H1 (cell line): ENCODE measurements around the gene C7orf57.

Source experiments
- EZH2 ChIP-seq: fragments of 200-600 bp; sonication (generic); IDR thresholded peaks from 2 replicates; pipeline ENCODE4 v1.7.1; 2012; ENCODE audit warnings: low read depth, mild to moderate bottlenecking, moderate library complexity, low read length, inconsistent platforms; ENCODE audit not compliant: severe bottlenecking
- JUND ChIP-seq: IDR thresholded peaks from 2 replicates; pipeline ENCODE4 v1.6.1; 2011; ENCODE audit warnings: mild to moderate bottlenecking, improper control_type of control experiment, low read length
- TF ChIP-seq, protein P1 (sequence below), 3 experiments: IDR thresholded peaks; 1 replicate in 2 of 3; 2 replicates in 1 of 3; pipeline versions ENCODE4 v1.5.1 to v1.6.1; 2011; ENCODE audit warnings: low read length in 3 of 3, mild to moderate bottlenecking in 3 of 3, inconsistent platforms in 2 of 3, low read depth in 1 of 3, moderate library complexity in 1 of 3; ENCODE audit not compliant: insufficient read depth in 1 of 3; ENCODE audit errors: control extremely low read depth in 1 of 3

DNA sequence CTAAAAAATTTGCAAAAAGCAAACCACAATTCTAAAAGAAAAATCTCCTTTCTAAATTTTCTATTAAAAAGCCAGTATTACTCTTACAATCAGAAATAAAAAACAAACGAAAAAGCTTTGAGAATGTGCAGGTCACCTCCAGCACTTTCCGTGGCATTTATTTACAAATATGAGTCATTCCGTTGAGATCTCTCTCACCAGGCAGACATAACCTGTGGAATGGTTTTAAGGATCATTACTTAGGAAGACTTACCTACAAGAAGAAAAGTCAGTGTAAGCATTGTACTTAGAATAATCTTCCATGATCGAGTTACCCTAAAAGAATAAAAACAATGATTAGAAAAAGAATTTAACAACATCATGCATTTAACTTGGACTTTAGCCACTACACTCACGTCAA is 9.7 kb upstream of the C7orf57 start:
- TF ChIP-seq, protein P1, sequence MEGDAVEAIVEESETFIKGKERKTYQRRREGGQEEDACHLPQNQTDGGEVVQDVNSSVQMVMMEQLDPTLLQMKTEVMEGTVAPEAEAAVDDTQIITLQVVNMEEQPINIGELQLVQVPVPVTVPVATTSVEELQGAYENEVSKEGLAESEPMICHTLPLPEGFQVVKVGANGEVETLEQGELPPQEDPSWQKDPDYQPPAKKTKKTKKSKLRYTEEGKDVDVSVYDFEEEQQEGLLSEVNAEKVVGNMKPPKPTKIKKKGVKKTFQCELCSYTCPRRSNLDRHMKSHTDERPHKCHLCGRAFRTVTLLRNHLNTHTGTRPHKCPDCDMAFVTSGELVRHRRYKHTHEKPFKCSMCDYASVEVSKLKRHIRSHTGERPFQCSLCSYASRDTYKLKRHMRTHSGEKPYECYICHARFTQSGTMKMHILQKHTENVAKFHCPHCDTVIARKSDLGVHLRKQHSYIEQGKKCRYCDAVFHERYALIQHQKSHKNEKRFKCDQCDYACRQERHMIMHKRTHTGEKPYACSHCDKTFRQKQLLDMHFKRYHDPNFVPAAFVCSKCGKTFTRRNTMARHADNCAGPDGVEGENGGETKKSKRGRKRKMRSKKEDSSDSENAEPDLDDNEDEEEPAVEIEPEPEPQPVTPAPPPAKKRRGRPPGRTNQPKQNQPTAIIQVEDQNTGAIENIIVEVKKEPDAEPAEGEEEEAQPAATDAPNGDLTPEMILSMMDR (IDR thresholded peaks at IDR 0.05; ENCODE audit: control extremely low read depth in 1 of 3, insufficient read depth in 1 of 3, low read depth in 1 of 3, low read length in 3 of 3) = no peak
- TF ChIP-seq EZH2 (no peak), JUND (no peak)
